H9 (cell line): ENCODE data around the gene TIGD3. TPM values are rescaled to one million over a fixed set of nuclear protein-coding genes. Genes with fewer than 3 reads are reported as not detected.

Source experiments
- DNase-seq: peaks from one replicate; pipeline ENCODE4 v3.0.0-alpha.2; 2017
- H2AFZ ChIP-seq: one replicate; pipeline ENCODE4 v1.6.1; 2013; ENCODE audit warnings: mild to moderate bottlenecking, low read length, control low read depth, moderate library complexity
- H2AK5ac ChIP-seq: 2 replicates; pipeline ENCODE4 v1.6.1; 2013; ENCODE audit warnings: low read length, control low read depth, mixed read lengths; ENCODE audit not compliant: insufficient read length
- H2BK120ac ChIP-seq: one replicate; pipeline ENCODE4 v1.6.1; 2013; ENCODE audit warnings: low read depth, mild to moderate bottlenecking, low read length, control low read depth, inconsistent platforms; ENCODE audit not compliant: poor library complexity, severe bottlenecking
- H2BK12ac ChIP-seq: 2 replicates; pipeline ENCODE4 v1.6.1; 2013; ENCODE audit warnings: low read length, control low read depth, mixed read lengths, low read depth; ENCODE audit not compliant: insufficient read length
- H2BK15ac ChIP-seq: 2 replicates; pipeline ENCODE4 v1.6.1; 2013; ENCODE audit warnings: low read depth, low read length, control low read depth
- H2BK20ac ChIP-seq: one replicate; pipeline ENCODE4 v1.6.1; 2013; ENCODE audit warnings: low read depth, mild to moderate bottlenecking, low read length, control low read depth, inconsistent platforms; ENCODE audit not compliant: poor library complexity, severe bottlenecking
- H2BK5ac ChIP-seq: 2 replicates; pipeline ENCODE4 v1.6.1; 2013; ENCODE audit warnings: low read length, control low read depth, mixed read lengths; ENCODE audit not compliant: insufficient read length
- H3K14ac ChIP-seq: 2 replicates; pipeline ENCODE4 v1.6.1; 2013; ENCODE audit warnings: low read length, control low read depth; ENCODE audit not compliant: insufficient read depth
- H3K18ac ChIP-seq: 2 replicates; pipeline ENCODE4 v1.6.1; 2013; ENCODE audit warnings: low read depth, mild to moderate bottlenecking, mixed read lengths, low read length, control low read depth; ENCODE audit not compliant: insufficient read length
- H3K23ac ChIP-seq: 2 replicates; pipeline ENCODE4 v1.6.1; 2013; ENCODE audit warnings: low read length, control low read depth, mixed read lengths, low read depth; ENCODE audit not compliant: insufficient read length
- H3K23me2 ChIP-seq: 2 replicates; pipeline ENCODE4 v1.6.1; 2013; ENCODE audit warnings: low read depth, mild to moderate bottlenecking, mixed read lengths, low read length, control low read depth; ENCODE audit not compliant: insufficient read length, poor library complexity, severe bottlenecking
- H3K27ac ChIP-seq: 2 replicates; pipeline ENCODE4 v1.5.1; 2013; ENCODE audit warnings: low read length, control low read depth, mixed read lengths, low read depth; ENCODE audit not compliant: insufficient read length
- H3K27me3 ChIP-seq: 2 replicates; pipeline ENCODE4 v1.6.1; 2013; ENCODE audit warnings: low read length, control low read depth, inconsistent platforms; ENCODE audit not compliant: insufficient read depth
- H3K4ac ChIP-seq: 2 replicates; pipeline ENCODE4 v1.6.1; 2013; ENCODE audit warnings: low read depth, mild to moderate bottlenecking, control low read depth, inconsistent platforms, low read length, moderate library complexity
- H3K4me1 ChIP-seq: 2 replicates; pipeline ENCODE4 v1.6.1; 2013; ENCODE audit warnings: low read length, control low read depth, inconsistent platforms; ENCODE audit not compliant: insufficient read depth
- H3K4me2 ChIP-seq: 2 replicates; pipeline ENCODE4 v1.6.1; 2013; ENCODE audit warnings: low read length, control low read depth, mixed read lengths; ENCODE audit not compliant: insufficient read length, insufficient read depth
- H3K56ac ChIP-seq: 2 replicates; pipeline ENCODE4 v1.6.1; 2013; ENCODE audit warnings: low read depth, mild to moderate bottlenecking, mixed read lengths, low read length, control low read depth; ENCODE audit not compliant: insufficient read length
- H3K79me1 ChIP-seq: 2 replicates; pipeline ENCODE4 v1.6.1; 2013; ENCODE audit warnings: low read depth, mild to moderate bottlenecking, moderate library complexity, low read length, control low read depth, inconsistent platforms; ENCODE audit not compliant: insufficient read depth, poor library complexity, severe bottlenecking
- H3K79me2 ChIP-seq: 2 replicates; pipeline ENCODE4 v1.6.1; 2013; ENCODE audit warnings: low read length, control low read depth, inconsistent platforms; ENCODE audit not compliant: insufficient read depth
- H3K9ac ChIP-seq: 2 replicates; pipeline ENCODE4 v1.6.1; 2013; ENCODE audit warnings: low read length, control low read depth, mixed read lengths; ENCODE audit not compliant: insufficient read length; ENCODE audit errors: extremely low read depth
- H3K9me3 ChIP-seq: one replicate; pipeline ENCODE4 v1.6.1; 2013; ENCODE audit warnings: low read depth, low read length, inconsistent platforms; ENCODE audit not compliant: control insufficient read depth
- H3T11ph ChIP-seq: one replicate; pipeline ENCODE4 v1.6.1; 2013; ENCODE audit warnings: mild to moderate bottlenecking, low read length, control low read depth, inconsistent platforms
- H4K20me1 ChIP-seq: one replicate; pipeline ENCODE4 v1.6.1; 2013; ENCODE audit not compliant: control insufficient read depth, insufficient read length, insufficient read depth
- H4K5ac ChIP-seq: 2 replicates; pipeline ENCODE4 v1.6.1; 2013; ENCODE audit warnings: low read depth, mild to moderate bottlenecking, mixed read lengths, low read length, control low read depth; ENCODE audit not compliant: insufficient read length
- H4K8ac ChIP-seq: replicated peaks from 2 replicates; pipeline ENCODE4 v1.6.1; 2013; ENCODE audit warnings: low read length, control low read depth, mixed read lengths, low read depth; ENCODE audit not compliant: insufficient read length
- H4K91ac ChIP-seq: 2 replicates; pipeline ENCODE4 v1.6.1; 2013; ENCODE audit warnings: low read depth, mild to moderate bottlenecking, moderate library complexity, mixed read lengths, low read length, control low read depth; ENCODE audit not compliant: insufficient read length
- H3K27ac Mint-ChIP-seq, 3 experiments: 2 replicates in 2 of 3; 3 replicates in 1 of 3; pipeline ENCODE4 v1.8.0; 2020 to 2021; ENCODE audit warnings: mixed read lengths in 3 of 3, mild to moderate bottlenecking in 1 of 3, moderate library complexity in 1 of 3
- H3K27me3 Mint-ChIP-seq: 2 replicates; pipeline ENCODE4 v1.8.0; 2021; ENCODE audit warnings: low read depth, mild to moderate bottlenecking, moderate library complexity, mixed read lengths
- H3K36me3 Mint-ChIP-seq, 3 experiments: 2 replicates in 2 of 3; 3 replicates in 1 of 3; pipeline ENCODE4 v1.8.0; 2020 to 2021; ENCODE audit warnings: low read depth in 3 of 3, mixed read lengths in 3 of 3; ENCODE audit not compliant: insufficient read depth in 1 of 3
- H3K4me1 Mint-ChIP-seq, 2 experiments: 2 replicates each; pipeline ENCODE4 v1.8.0; 2020; ENCODE audit warnings: mixed read lengths in 2 of 2
- H3K4me3 Mint-ChIP-seq, 2 experiments: 2 replicates in 1 of 2; 3 replicates in 1 of 2; pipeline ENCODE4 v1.8.0; 2020 to 2021; ENCODE audit warnings: mild to moderate bottlenecking in 2 of 2, mixed read lengths in 2 of 2, moderate library complexity in 1 of 2
- H3K9me3 Mint-ChIP-seq, 2 experiments: 2 replicates in 1 of 2; 3 replicates in 1 of 2; pipeline ENCODE4 v1.8.0; 2020; ENCODE audit warnings: mild to moderate bottlenecking in 2 of 2, mixed read lengths in 2 of 2, moderate library complexity in 1 of 2
- WGBS: extraction: QIAGEN DNeasy Blood & Tissue Kit; methylation state at CpG from one replicate; pipeline ENCODE4 v1.1.7; 2013; ENCODE audit warnings: missing lambda C conversion rate, low lambda C conversion rate, mixed read lengths; ENCODE audit not compliant: insufficient read length; ENCODE audit errors: extremely low coverage; 5-methylcytosine and 5-hydroxymethylcytosine counted together
- total RNA-seq: library from RNA; stranded (reverse); gene quantifications from 2 replicates; pipeline ENCODE4 v1.2.1, GENCODE V29; 2021
- TF ChIP-seq, protein P1 (sequence below): fragments of 200-600 bp; sonication (generic); conservative IDR thresholded peaks from 3 replicates; pipeline ENCODE4 v1.8.0; 2021; ENCODE audit warnings: antibody characterized with exemption, mild to moderate bottlenecking

TIGD3 gene
- total RNA-seq, 1 experiment from 2014 or later = 0.66 TPM

DNA sequence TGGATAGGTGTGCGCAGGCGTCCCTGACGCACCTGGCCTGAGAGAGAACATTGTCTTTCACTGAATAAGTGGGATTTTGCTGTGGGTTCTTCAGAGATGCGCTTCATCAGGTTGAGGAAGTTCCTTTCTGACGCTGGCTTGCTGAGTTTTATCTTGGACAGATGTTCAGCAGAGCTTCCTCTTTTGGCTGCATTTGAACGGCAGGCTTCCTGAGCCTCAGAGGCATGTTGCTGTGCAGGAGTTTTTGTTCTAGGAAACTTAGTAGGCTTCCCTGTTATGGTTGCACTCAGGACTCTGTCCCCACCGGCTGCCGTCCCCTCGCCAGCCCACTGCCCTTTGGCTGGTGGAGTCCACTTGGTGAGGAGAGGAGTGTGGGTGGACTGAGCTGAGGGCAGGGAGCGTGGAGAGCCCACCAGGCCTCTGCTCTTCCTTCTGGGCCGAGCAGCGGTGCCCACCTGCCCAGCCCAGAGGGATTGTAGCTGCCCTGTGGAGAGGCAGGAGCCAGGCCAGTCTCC, 49.1 kb downstream of the TIGD3 start:
- no peak overlapping the region for H3K4me3 Mint-ChIP-seq
- H3K9ac ChIP-seq = no peak overlapping the region
- H2BK12ac ChIP-seq = no peak overlapping the region
- no peak overlapping the region for H2BK5ac ChIP-seq
- no peaks in the 10 kb centered on the region for H3K79me2 ChIP-seq
- no peaks in the 10 kb centered on the region for H3K79me1 ChIP-seq
- no peaks in the 10 kb centered on the region for H3K9me3 ChIP-seq
- H4K20me1 ChIP-seq = no peaks in the 10 kb centered on the region
- H3T11ph ChIP-seq = no peak overlapping the region
- H3K4me2 ChIP-seq = no peak overlapping the region
- no peak overlapping the region for H2BK20ac ChIP-seq
- no peak overlapping the region for H3K14ac ChIP-seq
- H3K36me3 Mint-ChIP-seq = peaks cover 1 to 41% (median 24%) of the 10 kb centered on the region in 3 experiments; a peak in 6 of 7 replicates
- H3K18ac ChIP-seq = no peak overlapping the region
- no peak overlapping the region for H4K5ac ChIP-seq
- no peak overlapping the region for H2BK120ac ChIP-seq
- H2AK5ac ChIP-seq = no peak overlapping the region
- H3K23ac ChIP-seq = no peak overlapping the region
- no peak overlapping the region for H2BK15ac ChIP-seq
- TF ChIP-seq, protein P1, sequence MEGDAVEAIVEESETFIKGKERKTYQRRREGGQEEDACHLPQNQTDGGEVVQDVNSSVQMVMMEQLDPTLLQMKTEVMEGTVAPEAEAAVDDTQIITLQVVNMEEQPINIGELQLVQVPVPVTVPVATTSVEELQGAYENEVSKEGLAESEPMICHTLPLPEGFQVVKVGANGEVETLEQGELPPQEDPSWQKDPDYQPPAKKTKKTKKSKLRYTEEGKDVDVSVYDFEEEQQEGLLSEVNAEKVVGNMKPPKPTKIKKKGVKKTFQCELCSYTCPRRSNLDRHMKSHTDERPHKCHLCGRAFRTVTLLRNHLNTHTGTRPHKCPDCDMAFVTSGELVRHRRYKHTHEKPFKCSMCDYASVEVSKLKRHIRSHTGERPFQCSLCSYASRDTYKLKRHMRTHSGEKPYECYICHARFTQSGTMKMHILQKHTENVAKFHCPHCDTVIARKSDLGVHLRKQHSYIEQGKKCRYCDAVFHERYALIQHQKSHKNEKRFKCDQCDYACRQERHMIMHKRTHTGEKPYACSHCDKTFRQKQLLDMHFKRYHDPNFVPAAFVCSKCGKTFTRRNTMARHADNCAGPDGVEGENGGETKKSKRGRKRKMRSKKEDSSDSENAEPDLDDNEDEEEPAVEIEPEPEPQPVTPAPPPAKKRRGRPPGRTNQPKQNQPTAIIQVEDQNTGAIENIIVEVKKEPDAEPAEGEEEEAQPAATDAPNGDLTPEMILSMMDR = no peak
- H4K8ac ChIP-seq = no peak overlapping the region
- no peak overlapping the region for H3K4ac ChIP-seq
- no peak overlapping the region for H3K56ac ChIP-seq
- H4K91ac ChIP-seq = no peak overlapping the region
- no peaks in the 10 kb centered on the region for H3K9me3 Mint-ChIP-seq
- no peaks in the 10 kb centered on the region for H3K23me2 ChIP-seq
- peaks cover 0 to 13% of the 10 kb centered on the region in 2 experiments; a peak in 3 of 4 replicates for H3K4me1 Mint-ChIP-seq
- no peak overlapping the region for H3K27ac ChIP-seq
- H3K27me3 ChIP-seq = no peaks in the 10 kb centered on the region
- H2AFZ ChIP-seq = no peak overlapping the region
- WGBS = no CpG with 5 or more reads among the region's 12 CpGs
- H3K27ac Mint-ChIP-seq = no peak overlapping the region
- no peak for DNase-seq
- H3K4me1 ChIP-seq = no peaks in the 10 kb centered on the region
- no peaks in the 10 kb centered on the region for H3K27me3 Mint-ChIP-seq
